NCI-H524 treated with DMSO at 0.1 percent for 48 hours (cell line): ENCODE measurements around the gene TTC28.
"Not testable (repeated sequence)": the region's sequence is repeated elsewhere in the genome, so short reads cannot be mapped to it uniquely, and the experiment has no call there.

ENCODE experiments used
- DNase-seq: peaks from one replicate; lab custom pipeline; 2025; lab: John Stamatoyannopoulos, UW

The TTC28 gene

GRCh38 chr22:28183078-28183860, 496.4 kb downstream of the TTC28 start:
- DNase-seq = no peak

- no peak for DNase-seq
Measured at GRCh38 chr22:28180804-28181731, 498.6 kb downstream of the TTC28 start.

- DNase-seq = no peak
Measured at GRCh38 chr22:28179392-28179791, 500.2 kb downstream of the TTC28 start.

- DNase-seq = no peak
Measured at GRCh38 chr22:28175730-28176492, 503.7 kb downstream of the TTC28 start.

GRCh38 chr22:28174509-28174908, 505.1 kb downstream of the TTC28 start:
- DNase-seq = no peak

GRCh38 chr22:28172892-28173670, 506.6 kb downstream of the TTC28 start:
- DNase-seq = no peak

GRCh38 chr22:28171712-28172111, 507.9 kb downstream of the TTC28 start:
- no peak for DNase-seq

GRCh38 chr22:28171115-28171514, 508.5 kb downstream of the TTC28 start:
- DNase-seq = no peak

- not testable (repeated sequence) for DNase-seq
Measured at GRCh38 chr22:28169314-28169713, 510.3 kb downstream of the TTC28 start.

- no peak for DNase-seq
Measured at GRCh38 chr22:28155808-28156207, 523.8 kb downstream of the TTC28 start.

GRCh38 chr22:28154861-28155260, 524.8 kb downstream of the TTC28 start:
- DNase-seq = no peak

- DNase-seq = peak; percentile 14
Measured at GRCh38 chr22:28151151-28151816, 528.4 kb downstream of the TTC28 start.

- DNase-seq = no peak
Measured at GRCh38 chr22:28148816-28149465, 530.7 kb downstream of the TTC28 start.

- no peak for DNase-seq
Measured at GRCh38 chr22:28147401-28147800, 532.2 kb downstream of the TTC28 start.

- DNase-seq = peak; percentile 89
Measured at GRCh38 chr22:28146401-28147314, 533.0 kb downstream of the TTC28 start.

- DNase-seq = no peak
Measured at GRCh38 chr22:28143961-28144745, 535.5 kb downstream of the TTC28 start.

- DNase-seq = no peak
Measured at GRCh38 chr22:28143241-28143865, 536.3 kb downstream of the TTC28 start.

- DNase-seq = no peak
Measured at GRCh38 chr22:28142361-28142961, 537.2 kb downstream of the TTC28 start.
